Right lobe of liver (tissue), 6 donors: Measurements from ENCODE around the gene PEAK3. TPM values are rescaled to one million over a fixed set of nuclear protein-coding genes. Genes with fewer than 3 reads are reported as not detected.
A peak's percentile ranks its signal among the peaks of the same experiment; 100 is the strongest.

ENCODE experiments used
- ATAC-seq, 4 donors: fragments of 200-7000 bp; cut with Tn5 transposase; one replicate each; pipeline ENCODE4 v1.9.1; 2020; ENCODE audit warnings: mild to moderate bottlenecking in 4 of 4, moderate library complexity in 4 of 4
- DNase-seq, 3 donors: peaks; one replicate each; pipeline ENCODE4 v3.0.0-alpha.2; 2020
- H3K27ac ChIP-seq, 3 donors: fragments of 200-600 bp; one replicate each; pipeline ENCODE4 v1.8.0; 2022
- H3K27me3 ChIP-seq, 2 donors: fragments of 200-600 bp; one replicate each; pipeline ENCODE4 v1.8.0; 2022
- H3K36me3 ChIP-seq, 4 donors: fragments of 200-600 bp; sonication (generic) in 1 of 4; one replicate each; pipeline versions ENCODE4 v1.5.1 to v1.8.0; 2017 to 2022; ENCODE audit warnings: control low read depth in 1 of 4
- H3K4me1 ChIP-seq, 4 donors: fragments of 200-600 bp; sonication (generic) in 1 of 4; one replicate each; pipeline versions ENCODE4 v1.5.1 to v1.8.0; 2017 to 2022; ENCODE audit warnings: control low read depth in 1 of 4
- H3K4me3 ChIP-seq, 3 donors: fragments of 200-600 bp; one replicate each; pipeline ENCODE4 v1.8.0; 2022
- H3K9me3 ChIP-seq, 4 donors: fragments of 200-600 bp; sonication (generic) in 1 of 4; one replicate each; pipeline versions ENCODE4 v1.5.1 to v1.8.0; 2017 to 2022; ENCODE audit warnings: control low read depth in 1 of 4
- POLR2A ChIP-seq: fragments of 450-650 bp; IDR thresholded peaks from one replicate; pipeline ENCODE4 v1.6.1; 2017; ENCODE audit warnings: antibody characterized with exemption, mild to moderate bottlenecking
- WGBS: methylation state at CpG from one replicate; pipeline ENCODE4 v1.1.6; 2018; ENCODE audit warnings: low coverage, low lambda C conversion rate; ENCODE audit not compliant: insufficient coverage; ENCODE audit errors: missing lambda C conversion rate; 5-methylcytosine and 5-hydroxymethylcytosine counted together
- intact Hi-C, 2 donors: fragments of 100-400 bp; cut with DNase I; formaldehyde crosslinking; loops; one replicate each; pipeline versions ENCODE4 v1.11.2 to v1.14.1; 2022
- total RNA-seq, 6 experiments: library from RNA; depleted of rRNA in 2 of 6; stranded (reverse); fragments of >200 nt in 2 of 6; fragmentation: NEBNext Ultra II Directional in 3 of 6; extraction: Animal tissue kit (Norgen Biotek cat#: 25700) in 3 of 6; gene quantifications; one replicate each; pipeline versions ENCODE4 v1.1.0 to v1.2.4, GENCODE V29; 2016 to 2023
- TF ChIP-seq, protein P1 (sequence below), 4 donors: fragments of 200-600 bp in 3 of 4; fragments of 450-650 bp in 1 of 4; IDR thresholded peaks; one replicate each; pipeline versions ENCODE4 v1.5.1 to v1.8.0; 2016 to 2022; ENCODE audit warnings: antibody characterized with exemption in 4 of 4, mild to moderate bottlenecking in 2 of 4
- donor health status: DM: no; HTN: yes; CAD: no.
- donor health status: DM: no; HTN: no; CAD: no.
- donor health status: DM: no; HTN: no; CAD: no.
- donor health status: DM: no; HTN: yes; CAD: no.
- donor health status: DM: no; HTN: yes; CAD: no.

Gene PEAK3
- total RNA-seq, 6 experiments from 2014 or later = 0.07 to 0.49 (median 0.36) TPM

- 39% methylated on average over 20 of the region's 28 CpGs for WGBS
- ATAC-seq = no peak
- DNase-seq = no peak
- no peaks in the 10 kb centered on the region for H3K36me3 ChIP-seq
- no peak overlapping the region for H3K4me3 ChIP-seq
- intact Hi-C loops = loop anchor here in 1 of 2 donors (10.0 kb wide), 1 partner anchor 78 kb away; the partner anchor contains the start of genes PLEKHJ1 and SF3A2
- no peaks in the 10 kb centered on the region for H3K9me3 ChIP-seq
- H3K4me1 ChIP-seq = no peaks in the 10 kb centered on the region
- H3K27ac ChIP-seq = no peak overlapping the region
- TF ChIP-seq POLR2A = no peak
- TF ChIP-seq, protein P1, sequence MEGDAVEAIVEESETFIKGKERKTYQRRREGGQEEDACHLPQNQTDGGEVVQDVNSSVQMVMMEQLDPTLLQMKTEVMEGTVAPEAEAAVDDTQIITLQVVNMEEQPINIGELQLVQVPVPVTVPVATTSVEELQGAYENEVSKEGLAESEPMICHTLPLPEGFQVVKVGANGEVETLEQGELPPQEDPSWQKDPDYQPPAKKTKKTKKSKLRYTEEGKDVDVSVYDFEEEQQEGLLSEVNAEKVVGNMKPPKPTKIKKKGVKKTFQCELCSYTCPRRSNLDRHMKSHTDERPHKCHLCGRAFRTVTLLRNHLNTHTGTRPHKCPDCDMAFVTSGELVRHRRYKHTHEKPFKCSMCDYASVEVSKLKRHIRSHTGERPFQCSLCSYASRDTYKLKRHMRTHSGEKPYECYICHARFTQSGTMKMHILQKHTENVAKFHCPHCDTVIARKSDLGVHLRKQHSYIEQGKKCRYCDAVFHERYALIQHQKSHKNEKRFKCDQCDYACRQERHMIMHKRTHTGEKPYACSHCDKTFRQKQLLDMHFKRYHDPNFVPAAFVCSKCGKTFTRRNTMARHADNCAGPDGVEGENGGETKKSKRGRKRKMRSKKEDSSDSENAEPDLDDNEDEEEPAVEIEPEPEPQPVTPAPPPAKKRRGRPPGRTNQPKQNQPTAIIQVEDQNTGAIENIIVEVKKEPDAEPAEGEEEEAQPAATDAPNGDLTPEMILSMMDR (IDR thresholded peaks at IDR 0.05) = no peak
- peaks cover 0 to 7% of the 10 kb centered on the region in 2 donors for H3K27me3 ChIP-seq
Observed at GRCh38 chr19:2312820-2313501, 31.0 kb upstream of the PEAK3 start.

DNA sequence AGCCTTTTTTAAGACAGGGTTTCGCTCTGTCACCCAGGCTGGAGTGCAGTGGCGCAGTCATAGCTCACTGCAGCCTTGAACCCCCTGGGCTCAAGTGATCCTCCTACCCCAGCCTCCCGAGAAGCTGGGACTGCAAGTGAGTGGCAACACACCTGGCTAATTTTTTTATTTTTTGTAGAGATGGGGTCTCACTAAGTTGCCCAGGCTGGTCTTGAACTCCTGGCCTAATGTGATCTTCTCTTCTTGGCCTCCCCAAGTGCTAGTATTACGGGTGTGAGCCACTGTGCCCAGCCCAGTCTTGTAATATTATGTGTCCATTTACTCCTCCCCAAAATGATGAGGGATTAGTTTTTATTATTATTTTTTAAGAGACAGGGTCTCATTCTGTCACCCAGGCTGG, 29.1 kb upstream of the PEAK3 start:
- Histone ChIP-seq H3K36me3 (no peaks in the 10 kb centered on the region), H3K9me3 (no peaks in the 10 kb centered on the region), H3K4me1 (no peaks in the 10 kb centered on the region), H3K27me3 (peaks cover 0 to 7% of the 10 kb centered on the region in 2 donors), H3K27ac (no peak overlapping the region), H3K4me3 (no peak overlapping the region)
- ATAC-seq (no peak), DNase-seq (no peak)
- WGBS = 89% methylated on average over 4 of the region's 4 CpGs
- no peak for TF ChIP-seq POLR2A
- TF ChIP-seq, protein P1 (IDR thresholded peaks at IDR 0.05) = no peak
- intact Hi-C loops = loop anchor here in 1 of 2 donors (10.0 kb wide), 1 partner anchor 76 kb away; the partner anchor contains the start of genes PLEKHJ1 and SF3A2

- DNase-seq = no peak
- Histone ChIP-seq H3K27ac (no peak overlapping the region), H3K9me3 (no peaks in the 10 kb centered on the region), H3K27me3 (peaks cover 0 to 7% of the 10 kb centered on the region in 2 donors), H3K36me3 (no peaks in the 10 kb centered on the region), H3K4me3 (no peak overlapping the region), H3K4me1 (no peaks in the 10 kb centered on the region)
- intact Hi-C loops = loop anchor here in 1 of 2 donors (10.0 kb wide), 1 partner anchor 75 kb away; the partner anchor contains the start of genes PLEKHJ1 and SF3A2
- TF ChIP-seq, protein P1 (IDR thresholded peaks at IDR 0.05) = no peak
- no peak for TF ChIP-seq POLR2A
- no CpG with 5 or more reads among the region's 17 CpGs for WGBS
- peak in 2 of 4 donors; percentile 12 to 17 for ATAC-seq
Observed at GRCh38 chr19:2309734-2310362, 27.9 kb upstream of the PEAK3 start.

GRCh38 chr19:2308114-2308556, 26.2 kb upstream of the PEAK3 start, which contains the start of gene LINGO3:
TSS of gene LINGO3 (minus strand) at chr19:2308154. CDS start at chr19:2291776, 16,378 bp downstream.
- Histone ChIP-seq H3K4me3 (no peak within 1 kb of the TSS), H3K4me1 (no peaks in the 10 kb centered on the region), H3K9me3 (no peaks in the 10 kb centered on the region), H3K27me3 (peaks cover 0 to 6% of the 10 kb centered on the region in 2 donors), H3K36me3 (no peaks in the 10 kb centered on the region), H3K27ac (no peak within 1 kb of the TSS)
- intact Hi-C loops = no loop called here
- TF ChIP-seq, protein P1 (IDR thresholded peaks at IDR 0.05) = no peak
- TF ChIP-seq POLR2A = no peak
- WGBS = no CpG with 5 or more reads among the region's 63 CpGs
- no peak for DNase-seq
- no peak for ATAC-seq
